ENCODE data around the gene STAC3. TPM values are rescaled to one million over a fixed set of nuclear protein-coding genes. Genes with fewer than 3 reads are reported as not detected.

STAC3 gene
- total and polyA plus RNA-seq, 7 donors: 0.41 to 4.6 (median 1.8) TPM

GRCh38 chr12:57208631-57209282 lies 42.2 kb downstream of the STAC3 start:
- intact Hi-C loops (cut with DNase I): no loop called here
- no peaks in the 10 kb centered on the region for H3K9me3 ChIP-seq

GRCh38 chr12:57207731-57208630 lies 43.0 kb downstream of the STAC3 start:
- H3K36me3 ChIP-seq: peaks cover 39 to 97% (median 69%) of the 10 kb centered on the region in 4 donors
- H3K4me1 ChIP-seq: no peaks in the 10 kb centered on the region
- no peak overlapping the region for H3K27ac ChIP-seq
- no peaks in the 10 kb centered on the region for H3K9me3 ChIP-seq
- no peak overlapping the region for H3K4me3 ChIP-seq
- TF ChIP-seq EP300 (IDR thresholded peaks at IDR 0.05) (no peak), POLR2AphosphoS5 (IDR thresholded peaks at IDR 0.05) (no peak), CTCF (IDR thresholded peaks at IDR 0.05) (no peak), POLR2A (IDR thresholded peaks at IDR 0.05) (no peak)
- intact Hi-C loops (cut with DNase I): no loop called here
- no peak for DNase-seq
- 91 to 92% methylated on average over 29 of the region's 29 CpGs for WGBS, 2 donors
- no peaks in the 10 kb centered on the region for H3K27me3 ChIP-seq

More at GRCh38 chr12:57208631-57209282, 42.2 kb downstream of the STAC3 start:
- Histone ChIP-seq H3K36me3 (peaks cover 32 to 90% (median 61%) of the 10 kb centered on the region in 4 donors), H3K27me3 (peaks cover 0 to 2% (median 0%) of the 10 kb centered on the region in 3 donors), H3K4me1 (peaks cover 0 to 5% (median 4%) of the 10 kb centered on the region in 4 donors), H3K27ac (no peak overlapping the region), H3K4me3 (no peak overlapping the region)
- TF ChIP-seq POLR2A (IDR thresholded peaks at IDR 0.05) (no peak), EP300 (IDR thresholded peaks at IDR 0.05) (no peak), CTCF (IDR thresholded peaks at IDR 0.05) (no peak), POLR2AphosphoS5 (IDR thresholded peaks at IDR 0.05) (no peak)
- WGBS, 2 donors: 84 to 88% methylated on average over 22 of the region's 22 CpGs
- no peak for DNase-seq

DNA sequence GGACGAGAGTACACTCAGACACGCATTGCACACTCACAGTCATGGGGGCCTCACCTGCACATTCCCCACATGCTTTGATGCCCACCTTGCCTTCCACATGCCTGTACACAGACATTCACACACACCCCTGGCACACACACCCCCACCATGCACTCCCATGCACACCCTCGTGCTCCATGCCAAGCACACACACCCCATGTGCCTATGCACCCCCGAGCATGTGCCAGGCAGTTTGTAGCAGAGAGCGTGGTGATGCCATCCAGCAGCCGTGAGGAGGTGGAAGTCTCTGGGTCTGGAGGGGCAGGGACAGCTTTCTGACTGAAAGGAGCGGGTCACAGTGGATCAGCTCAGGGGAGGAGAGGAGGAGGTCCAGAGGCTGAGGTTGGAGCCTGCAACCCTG lies 45.1 kb downstream of the STAC3 start:
- intact Hi-C loops (cut with DNase I): no loop called here
- Histone ChIP-seq H3K9me3 (no peaks in the 10 kb centered on the region), H3K27me3 (no peaks in the 10 kb centered on the region), H3K36me3 (peaks cover 59 to 98% (median 82%) of the 10 kb centered on the region in 4 donors), H3K27ac (no peak overlapping the region), H3K4me3 (no peak overlapping the region), H3K4me1 (no peaks in the 10 kb centered on the region)
- DNase-seq: no peak
- 85 to 92% methylated on average over 7 of the region's 7 CpGs for WGBS, 2 donors
- TF ChIP-seq POLR2AphosphoS5 (IDR thresholded peaks at IDR 0.05): no peak

DNA sequence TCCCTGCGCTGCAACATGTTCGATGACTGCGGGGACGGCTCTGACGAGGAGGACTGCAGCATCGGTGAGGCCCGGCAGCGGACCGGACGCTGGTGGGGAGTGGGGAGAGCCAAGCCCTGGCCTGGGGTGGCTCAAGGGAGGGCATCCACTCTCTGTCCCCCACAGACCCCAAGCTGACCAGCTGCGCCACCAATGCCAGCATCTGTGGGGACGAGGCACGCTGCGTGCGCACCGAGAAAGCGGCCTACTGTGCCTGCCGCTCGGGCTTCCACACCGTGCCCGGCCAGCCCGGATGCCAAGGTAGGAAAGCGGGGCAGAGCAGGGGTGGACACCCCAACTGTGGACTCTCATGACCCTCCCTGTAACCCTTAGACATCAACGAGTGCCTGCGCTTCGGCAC lies 45.8 kb downstream of the STAC3 start:
- Histone ChIP-seq H3K4me3 (no peak overlapping the region), H3K36me3 (peaks cover 65 to 98% (median 82%) of the 10 kb centered on the region in 4 donors), H3K27me3 (no peaks in the 10 kb centered on the region), H3K27ac (no peak overlapping the region), H3K9me3 (no peaks in the 10 kb centered on the region), H3K4me1 (no peaks in the 10 kb centered on the region)
- intact Hi-C loops (cut with DNase I): no loop called here
- DNase-seq: no peak
- 96 to 97% methylated on average over 26 of the region's 26 CpGs for WGBS, 2 donors
- TF ChIP-seq CTCF (IDR thresholded peaks at IDR 0.05): no peak
- TF ChIP-seq POLR2A (IDR thresholded peaks at IDR 0.05): no peak
- TF ChIP-seq EP300 (IDR thresholded peaks at IDR 0.05): no peak
- TF ChIP-seq POLR2AphosphoS5 (IDR thresholded peaks at IDR 0.05): no peak

GRCh38 chr12:57204454-57204853 lies 46.5 kb downstream of the STAC3 start:
- Histone ChIP-seq H3K9me3 (no peaks in the 10 kb centered on the region), H3K4me1 (no peaks in the 10 kb centered on the region), H3K27me3 (no peaks in the 10 kb centered on the region), H3K36me3 (peaks cover 73 to 98% (median 83%) of the 10 kb centered on the region in 4 donors), H3K4me3 (no peak overlapping the region), H3K27ac (no peak overlapping the region)
- 92 to 93% methylated on average over 19 of the region's 19 CpGs for WGBS, 2 donors
- no peak for TF ChIP-seq CTCF (IDR thresholded peaks at IDR 0.05)
- TF ChIP-seq EP300 (IDR thresholded peaks at IDR 0.05): no peak
- no peak for TF ChIP-seq POLR2AphosphoS5 (IDR thresholded peaks at IDR 0.05)
- no peak for TF ChIP-seq POLR2A (IDR thresholded peaks at IDR 0.05)
- intact Hi-C loops (cut with DNase I): no loop called here
- no peak for DNase-seq

All from sigmoid colon (tissue), 7 donors.